EL (cell line): Measurements from ENCODE around the gene ARL2BP.

Source experiments
- DNase-seq: peaks from one replicate; pipeline ENCODE4 v3.0.0-alpha.2; 2016

Gene ARL2BP

DNA sequence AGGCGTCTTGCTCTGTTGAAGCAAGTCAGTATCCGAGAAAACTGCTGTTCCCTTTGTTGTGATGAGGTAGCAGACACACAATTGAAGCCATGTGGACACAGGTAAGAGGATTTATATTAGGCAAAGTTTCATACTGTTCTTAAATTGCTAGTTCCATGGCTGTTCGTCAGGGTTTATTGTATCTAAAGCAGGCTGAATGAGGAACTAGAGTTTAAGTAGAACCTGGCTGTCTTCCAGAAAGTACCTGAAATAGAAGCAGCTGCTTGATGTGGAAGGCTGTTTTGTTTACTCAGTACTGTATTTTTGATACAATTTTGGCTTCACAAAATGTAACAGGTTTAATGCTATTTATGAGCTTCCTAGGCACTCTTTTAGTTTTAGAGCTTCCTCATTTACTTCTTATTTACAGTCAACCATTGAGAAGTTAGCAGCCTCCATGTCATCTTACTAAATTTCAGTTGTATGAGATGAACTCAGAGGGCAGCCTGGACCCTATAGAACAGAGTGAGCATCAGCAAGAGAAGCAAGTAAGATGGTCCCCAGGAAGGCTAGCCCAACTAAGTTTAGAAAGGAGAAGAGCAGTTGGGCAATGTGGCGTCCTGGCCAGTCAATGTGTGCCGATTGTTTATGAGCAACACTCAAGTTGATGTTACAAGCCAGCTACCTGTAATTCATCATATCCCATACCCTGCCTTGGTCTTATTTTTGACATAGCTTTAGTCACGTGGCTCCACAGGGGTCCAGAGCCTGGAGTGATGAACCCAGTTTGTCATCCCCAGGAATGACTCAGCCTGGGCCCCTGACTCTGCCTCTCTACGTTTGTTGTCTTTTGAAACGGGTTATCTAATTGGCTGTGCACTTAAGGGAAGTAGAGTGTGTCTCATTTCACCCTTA, 9.7 kb upstream of the ARL2BP start:
- peak; percentile 84 for DNase-seq

DNA sequence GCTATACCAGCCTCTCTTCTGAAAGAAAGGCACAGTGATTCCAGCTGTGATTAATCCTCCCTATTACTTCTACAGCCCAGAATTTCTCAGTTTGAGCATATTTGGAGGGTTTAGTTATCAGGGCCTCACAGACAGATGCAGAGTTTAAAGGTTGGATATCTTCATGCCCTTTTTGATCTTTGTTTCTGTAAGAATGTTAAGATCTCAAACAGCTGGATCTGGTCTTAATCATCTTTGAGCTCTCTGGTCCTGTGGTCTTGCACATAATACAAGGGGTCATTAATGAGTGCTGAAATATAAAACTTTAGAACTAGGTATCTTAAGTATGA, 9.1 kb upstream of the ARL2BP start:
- no peak for DNase-seq

DNA sequence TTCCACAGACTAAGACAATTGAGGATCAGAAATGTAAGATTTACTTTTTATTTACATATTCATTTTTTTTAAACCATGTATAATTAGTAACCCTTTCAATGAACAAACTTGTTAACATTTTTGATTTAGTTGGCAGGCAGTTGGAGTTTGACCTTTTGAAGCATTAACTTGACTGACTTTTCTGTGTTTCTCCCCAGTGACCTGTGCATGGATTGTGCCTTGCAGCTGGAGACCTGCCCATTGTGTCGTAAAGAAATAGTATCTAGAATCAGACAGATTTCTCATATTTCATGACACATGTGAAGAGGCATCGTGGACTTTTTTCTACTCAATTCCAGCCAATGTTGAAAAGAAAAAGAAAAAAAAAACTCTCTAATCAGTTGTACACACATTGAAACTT, 6.4 kb upstream of the ARL2BP start:
- no peak for DNase-seq

DNA sequence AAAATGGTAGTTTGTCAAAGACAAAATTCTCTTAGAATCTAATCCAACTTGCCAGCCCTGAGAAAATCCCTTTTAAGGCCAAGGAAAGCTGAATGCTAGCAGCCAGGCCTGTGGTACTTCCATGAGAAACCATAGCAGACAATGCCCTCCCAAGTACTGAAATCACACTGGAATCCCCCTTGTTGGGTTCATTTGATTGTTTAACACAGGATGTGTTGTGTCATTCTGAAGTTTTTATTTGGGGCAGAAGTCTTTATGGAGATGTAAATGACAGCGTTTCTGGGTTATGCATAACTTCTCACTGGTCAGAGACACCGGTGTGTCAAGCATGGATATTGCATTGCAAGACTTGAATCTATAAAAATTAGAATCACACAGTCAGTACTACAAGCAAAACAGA, 6.0 kb upstream of the ARL2BP start:
- peak; percentile 6 for DNase-seq

DNA sequence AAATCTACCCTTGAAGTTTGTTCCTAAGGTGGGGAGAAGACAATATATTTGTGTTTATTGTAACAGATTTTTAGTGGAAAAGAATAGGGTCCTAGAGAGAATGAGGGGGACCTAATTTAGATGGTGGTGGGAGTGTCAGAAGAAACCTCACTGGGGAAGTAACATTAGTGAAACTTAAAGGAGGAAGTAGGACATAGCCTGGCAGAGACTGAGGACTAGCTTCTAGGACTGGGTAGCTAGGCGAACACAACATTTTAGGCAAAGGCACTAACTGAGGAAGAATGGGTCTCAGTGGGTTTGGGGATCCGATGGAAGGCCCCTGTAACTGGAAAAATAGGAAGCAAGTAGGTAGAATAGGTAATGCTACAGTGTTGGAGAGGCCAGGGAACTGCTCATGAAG, 4.2 kb upstream of the ARL2BP start:
- DNase-seq: no peak

DNA sequence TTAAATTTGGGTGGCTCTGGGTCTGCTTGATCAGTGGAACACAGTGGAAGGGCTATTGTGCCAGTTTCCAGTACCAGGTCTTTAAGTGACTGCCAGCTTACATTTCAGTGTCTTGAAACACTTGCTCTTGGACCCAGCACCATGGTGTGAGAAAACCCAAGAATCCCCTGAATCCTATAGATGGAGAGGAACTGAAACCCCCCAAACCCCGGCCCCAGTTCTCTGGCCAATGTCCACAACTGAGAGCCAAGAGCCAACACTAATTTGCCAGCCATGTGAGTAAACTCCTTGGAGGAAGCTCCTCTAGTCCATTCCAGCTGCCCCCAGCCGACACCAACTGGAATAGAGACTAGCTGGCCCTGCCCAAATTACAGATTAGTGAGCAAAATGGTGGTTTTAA, 2.4 kb upstream of the ARL2BP start:
- DNase-seq: no peak

DNA sequence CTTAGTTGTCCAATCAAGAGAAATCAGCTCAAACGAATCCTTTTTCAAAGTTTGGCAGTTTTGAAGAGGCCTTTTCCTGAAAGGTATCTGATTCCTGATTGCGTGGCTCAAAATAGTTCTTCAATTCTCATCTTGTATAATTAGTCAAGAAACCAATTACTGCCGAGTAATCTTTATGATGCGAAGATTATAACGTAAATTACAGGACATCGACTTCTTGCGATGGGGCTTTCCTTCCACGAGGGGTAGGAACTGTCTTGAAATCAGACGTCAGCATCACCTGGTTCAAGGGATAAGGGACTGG, 644 bp upstream of the ARL2BP start:
- DNase-seq: no peak

DNA sequence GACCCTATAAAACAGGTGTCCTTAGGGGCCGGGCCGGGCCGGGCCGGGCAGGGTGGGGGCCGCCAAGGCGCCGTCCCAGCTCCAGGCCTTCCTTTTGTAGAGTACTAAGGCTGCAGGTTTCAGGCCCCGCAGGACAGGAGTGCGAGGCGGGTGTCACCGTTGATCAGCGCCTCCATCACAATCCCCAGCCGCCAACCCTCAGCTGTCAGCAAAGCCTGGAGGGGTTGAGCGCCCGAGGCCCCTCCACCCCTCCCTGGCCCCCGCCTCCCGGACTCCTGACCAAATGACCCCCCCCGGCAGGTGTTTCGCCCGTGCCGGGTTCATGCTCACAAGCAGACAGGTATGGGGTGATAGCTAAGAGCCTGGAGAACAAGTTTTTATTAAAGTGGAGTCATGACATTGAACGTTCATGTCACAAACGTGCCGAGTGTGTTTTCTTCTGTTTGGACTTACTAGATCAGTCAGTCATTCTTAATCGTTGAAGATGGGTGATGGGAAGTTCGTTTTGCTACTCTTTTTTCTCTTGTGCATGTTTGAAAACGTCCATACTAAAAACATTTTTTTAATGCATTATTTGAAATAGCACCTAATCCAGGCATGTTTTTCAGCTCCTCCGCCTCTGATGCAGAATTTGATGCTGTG, 534 bp downstream of the ARL2BP start:
- peak; percentile 27 for DNase-seq

DNA sequence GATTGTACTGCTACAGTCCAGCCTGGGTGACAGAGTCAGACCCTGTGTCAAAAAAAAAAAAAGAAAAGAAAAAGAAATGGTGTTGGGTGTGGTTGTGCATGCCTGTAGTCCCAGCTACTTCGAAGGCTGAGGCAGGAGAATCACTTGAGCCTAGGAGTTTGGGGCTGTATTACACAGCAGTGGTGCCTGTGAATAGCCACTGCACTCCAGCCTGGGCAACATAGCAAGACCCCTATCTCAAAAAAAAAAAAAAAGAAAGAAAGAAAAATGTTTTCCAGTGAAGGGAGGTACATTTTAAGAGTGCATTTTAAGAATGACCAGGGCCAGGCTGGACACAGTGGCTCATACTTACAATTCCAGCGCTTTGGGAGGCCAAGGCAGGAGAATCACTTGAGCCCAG, 6.3 kb downstream of the ARL2BP start:
- DNase-seq: no peak

DNA sequence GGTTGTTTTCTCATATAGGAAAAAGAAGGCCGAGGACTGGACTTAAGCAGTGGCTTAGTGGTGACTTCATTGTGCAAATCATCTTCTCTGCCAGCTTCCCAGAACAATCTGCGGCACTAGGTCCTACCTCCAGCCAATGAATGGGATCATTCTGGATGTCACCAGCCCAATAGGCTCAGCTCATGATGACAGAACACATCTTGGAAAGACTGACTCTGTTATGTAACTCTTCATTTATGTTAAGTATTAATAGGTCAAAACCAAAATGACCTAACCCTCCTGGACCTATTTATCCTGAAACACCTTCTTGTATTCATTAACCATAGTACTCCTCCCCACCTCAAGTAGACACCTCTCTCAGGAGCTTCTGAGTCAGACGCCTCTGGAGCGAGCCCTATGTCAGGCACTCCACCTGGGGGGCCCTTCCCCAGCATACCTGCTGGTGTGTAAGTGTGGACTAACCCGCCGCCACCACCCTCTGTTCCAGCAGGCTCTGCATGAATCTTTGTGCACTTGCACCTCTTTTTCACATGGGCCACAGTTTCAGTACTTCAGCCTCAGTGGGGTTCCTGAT, 7.2 kb downstream of the ARL2BP start:
- DNase-seq: no peak

DNA sequence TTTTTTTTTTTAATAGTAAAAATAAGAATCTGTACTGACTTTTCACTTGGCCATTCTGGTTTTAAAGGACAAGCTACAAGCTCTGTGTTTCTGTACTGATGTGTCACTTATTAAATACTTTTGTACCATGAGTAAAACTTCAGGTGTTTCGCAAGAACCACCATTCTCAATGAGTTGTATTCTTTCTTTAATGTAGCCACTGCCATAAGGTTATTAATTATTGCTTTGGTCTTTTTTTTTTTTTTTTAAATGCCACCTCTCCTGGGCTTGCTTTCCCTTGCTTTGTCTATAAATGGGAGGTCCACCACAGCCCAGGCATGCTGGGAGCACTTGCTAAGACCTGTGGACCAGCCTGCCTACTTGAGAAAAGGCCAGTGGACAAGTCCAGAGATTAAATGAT, 8.4 kb downstream of the ARL2BP start:
- no peak for DNase-seq

DNA sequence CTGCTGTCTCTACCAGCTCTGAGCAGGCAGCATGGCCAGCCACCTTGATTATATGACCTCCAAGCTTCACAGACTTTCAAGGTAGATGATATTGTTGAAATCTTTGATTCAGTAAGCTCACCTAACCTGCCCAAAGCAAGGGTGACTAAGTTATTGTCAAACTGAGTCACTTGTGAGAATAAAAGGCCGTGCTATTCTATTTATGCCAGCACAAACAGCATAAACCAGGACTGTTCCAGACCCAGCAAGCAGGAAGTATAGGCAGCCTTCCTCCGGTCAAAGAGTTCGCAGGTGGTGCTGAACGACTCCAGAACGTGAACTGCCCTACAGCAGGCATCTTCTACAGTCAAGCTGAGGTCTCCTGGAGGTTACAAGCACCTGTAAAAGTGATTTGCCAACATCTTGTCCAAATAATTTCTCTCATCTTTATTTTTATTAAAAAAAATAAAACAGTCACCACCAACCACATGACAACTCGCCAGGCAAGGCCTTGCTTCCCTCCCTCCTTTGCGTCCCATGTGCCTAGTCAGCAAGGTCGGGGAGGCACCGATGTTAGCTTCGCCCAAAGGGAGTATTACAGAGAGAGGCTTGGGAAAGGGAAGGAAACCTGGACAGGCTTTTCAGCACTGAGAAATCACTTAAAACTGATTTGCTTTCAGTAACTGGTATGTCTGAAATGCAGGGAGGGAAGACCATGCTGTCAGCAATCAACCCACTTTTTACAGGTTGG, 10.8 kb downstream of the ARL2BP start:
- DNase-seq: no peak

DNA sequence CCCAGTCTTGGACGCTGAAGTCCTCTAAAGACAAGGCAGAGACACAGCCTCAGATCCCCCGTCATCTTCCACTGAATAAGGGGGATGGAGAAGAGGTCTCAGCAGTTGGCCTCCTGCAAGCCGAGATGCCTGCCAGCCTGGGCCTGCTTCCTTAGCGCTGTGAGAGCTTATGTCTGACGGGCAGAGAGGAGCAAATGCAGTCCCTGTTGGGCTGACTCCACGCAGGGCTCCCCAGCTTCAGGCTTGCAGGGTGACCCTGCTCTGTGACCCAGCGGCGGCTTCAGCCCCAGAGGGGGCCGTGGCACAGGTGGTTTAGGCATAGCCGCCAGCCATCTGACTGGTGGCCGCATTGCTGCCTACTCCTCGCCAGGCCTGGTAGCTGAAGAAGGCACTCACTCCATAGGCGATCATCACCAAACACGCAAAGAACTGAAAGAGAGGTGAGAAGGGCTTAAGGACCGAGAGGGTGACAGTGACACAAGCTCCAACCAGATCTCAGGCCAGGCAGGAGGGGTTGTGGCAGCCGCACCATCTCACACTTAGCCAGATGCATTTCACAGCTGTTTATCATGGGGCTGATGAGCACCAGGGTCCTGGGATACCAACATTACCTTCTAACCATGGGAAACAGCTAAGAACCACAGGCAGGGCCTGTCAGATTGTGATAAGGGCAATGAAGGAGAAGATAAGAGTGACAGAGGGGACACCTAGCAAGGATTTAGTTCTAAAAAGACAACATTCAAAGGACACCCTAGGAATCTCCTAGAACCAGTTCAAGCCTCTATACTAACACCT, 11.7 kb downstream of the ARL2BP start:
- no peak for DNase-seq

DNA sequence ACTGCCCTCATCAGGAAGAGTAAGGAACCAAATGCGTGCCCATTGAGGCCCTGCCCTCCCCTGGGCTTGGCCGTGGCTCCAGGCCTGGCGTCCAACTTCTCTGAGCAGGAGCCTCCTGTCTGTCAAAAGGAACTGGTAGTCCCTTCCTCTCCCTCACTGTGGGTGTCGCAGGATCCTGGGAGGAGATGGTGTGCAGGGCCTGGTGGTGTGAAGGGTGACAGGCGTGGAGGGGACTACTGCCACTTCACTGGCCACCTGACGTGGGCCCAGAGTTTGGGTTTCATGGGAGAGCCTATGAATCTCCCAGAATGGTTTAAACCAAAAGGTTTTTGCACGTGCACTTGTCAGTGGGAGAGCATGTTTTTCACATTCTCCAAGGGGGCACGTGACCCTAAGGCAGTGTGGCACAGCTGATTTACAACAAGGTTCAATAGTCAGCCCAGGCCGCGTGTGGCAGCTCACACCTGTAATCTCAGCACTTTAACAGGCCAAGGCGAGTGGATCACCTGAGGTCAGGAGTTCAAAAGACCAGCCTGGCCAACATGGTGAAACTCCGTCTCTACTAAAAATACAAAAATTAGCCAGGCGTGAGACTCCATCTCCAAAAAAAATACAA, 12.5 kb downstream of the ARL2BP start:
- no peak for DNase-seq

DNA sequence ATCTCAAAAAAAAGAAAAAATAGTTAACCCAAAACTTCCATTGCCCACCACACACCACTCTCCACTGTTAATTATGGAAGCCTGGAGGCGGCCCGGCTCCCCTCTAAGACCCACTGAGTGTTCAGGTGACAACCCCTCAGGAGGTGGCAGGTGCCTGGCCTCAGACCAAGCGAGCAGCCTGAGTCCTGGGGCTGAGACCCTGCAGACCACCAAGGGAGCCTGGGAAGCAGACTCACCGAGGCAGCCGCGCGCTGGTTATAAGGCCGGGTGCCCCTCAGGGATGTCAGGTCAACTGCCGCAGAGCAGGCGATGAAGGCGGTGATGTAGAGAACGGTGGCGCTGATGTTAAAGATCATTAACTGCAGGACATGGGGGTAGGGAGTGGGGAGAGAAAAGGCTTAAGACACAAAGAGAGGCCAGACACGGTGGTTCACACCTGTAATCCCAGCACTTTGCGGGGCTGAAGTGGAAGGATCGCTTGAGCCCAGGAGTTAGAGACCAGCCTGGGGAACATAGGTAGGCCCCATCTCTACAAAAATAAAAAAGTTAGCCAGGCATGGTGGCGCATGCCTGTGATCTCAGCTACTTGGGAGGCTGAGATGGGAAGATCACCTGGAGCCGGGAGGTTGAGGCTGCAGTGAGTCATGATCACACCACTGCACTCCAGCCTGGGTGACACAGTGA, 13.3 kb downstream of the ARL2BP start:
- no peak for DNase-seq

DNA sequence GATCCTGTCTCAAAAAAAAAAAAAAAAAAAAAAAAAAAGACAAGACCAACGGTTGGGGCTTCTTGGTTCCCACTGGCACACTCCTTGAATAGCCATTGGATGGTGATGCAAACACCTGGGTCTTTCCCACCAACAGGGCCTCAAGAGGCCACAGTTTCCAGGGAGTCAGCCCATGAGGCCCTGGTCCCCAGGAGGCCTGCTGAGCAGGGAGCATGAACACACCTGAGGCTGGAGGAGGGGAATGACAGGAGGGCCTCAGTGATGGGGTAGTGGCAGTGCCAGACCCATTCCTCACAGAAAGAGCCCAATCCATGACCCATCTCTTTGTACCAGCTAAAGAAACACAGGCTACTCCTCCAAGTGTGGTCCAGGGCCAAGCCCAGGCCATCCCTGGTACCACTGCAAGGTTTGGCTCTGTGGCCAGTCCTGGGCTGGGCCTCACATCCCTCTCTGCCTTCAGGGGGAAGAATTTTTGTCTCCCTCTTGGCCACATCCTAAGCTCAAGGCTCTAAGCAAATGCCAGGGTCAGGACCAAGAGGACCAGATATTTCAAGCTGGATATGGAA, 13.9 kb downstream of the ARL2BP start:
- no peak for DNase-seq

DNA sequence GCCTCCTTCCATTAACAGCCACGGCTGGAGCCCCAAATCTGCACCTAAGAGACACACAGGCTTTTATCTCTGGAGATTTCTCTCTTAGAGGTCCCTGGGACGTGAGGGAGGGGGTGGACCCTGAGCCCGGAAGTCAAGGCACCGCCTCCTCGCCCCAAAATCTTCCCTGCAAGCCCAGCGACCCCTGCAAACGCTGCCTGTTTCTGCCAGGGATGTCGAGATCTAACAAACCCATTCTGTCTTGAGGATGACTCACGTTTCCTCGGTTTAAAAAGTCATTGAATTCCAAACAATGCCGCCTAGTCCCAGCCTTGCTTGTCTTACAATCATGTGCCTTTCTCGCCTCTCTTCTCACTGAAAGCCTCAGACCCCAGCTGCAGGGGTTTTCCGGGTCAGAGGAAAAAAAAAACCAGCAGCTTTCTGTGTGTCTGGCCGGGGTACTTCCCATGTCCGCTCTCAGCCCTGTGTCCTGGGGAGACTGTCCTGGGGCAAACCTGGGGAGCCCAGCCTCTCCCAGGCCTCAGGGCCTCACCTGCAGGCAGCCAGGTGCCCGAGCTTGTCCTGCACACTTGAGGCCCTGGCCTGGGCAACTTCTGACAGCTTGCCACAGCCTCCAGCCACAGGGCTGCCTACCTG, 15.4 kb downstream of the ARL2BP start:
- peak; percentile 66 for DNase-seq

DNA sequence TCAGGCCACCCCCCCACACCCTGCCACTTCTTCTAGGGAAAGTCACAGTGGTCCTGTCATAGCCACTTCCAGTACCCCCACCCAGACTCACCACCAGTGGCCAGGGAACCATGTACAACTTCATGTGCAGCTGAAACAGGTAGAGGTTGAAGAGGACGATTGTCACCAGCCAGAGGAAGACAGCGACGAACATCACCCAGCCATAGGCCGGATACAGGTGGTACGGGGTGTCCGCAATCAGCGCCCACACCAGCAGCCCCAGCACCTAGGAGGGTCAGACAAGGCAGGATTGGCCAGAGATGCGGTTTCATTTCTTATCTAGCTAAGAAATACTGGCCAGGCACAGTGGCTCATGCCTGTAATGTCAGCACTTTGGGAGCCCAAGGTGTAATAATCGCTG, 16.7 kb downstream of the ARL2BP start:
- DNase-seq: no peak

DNA sequence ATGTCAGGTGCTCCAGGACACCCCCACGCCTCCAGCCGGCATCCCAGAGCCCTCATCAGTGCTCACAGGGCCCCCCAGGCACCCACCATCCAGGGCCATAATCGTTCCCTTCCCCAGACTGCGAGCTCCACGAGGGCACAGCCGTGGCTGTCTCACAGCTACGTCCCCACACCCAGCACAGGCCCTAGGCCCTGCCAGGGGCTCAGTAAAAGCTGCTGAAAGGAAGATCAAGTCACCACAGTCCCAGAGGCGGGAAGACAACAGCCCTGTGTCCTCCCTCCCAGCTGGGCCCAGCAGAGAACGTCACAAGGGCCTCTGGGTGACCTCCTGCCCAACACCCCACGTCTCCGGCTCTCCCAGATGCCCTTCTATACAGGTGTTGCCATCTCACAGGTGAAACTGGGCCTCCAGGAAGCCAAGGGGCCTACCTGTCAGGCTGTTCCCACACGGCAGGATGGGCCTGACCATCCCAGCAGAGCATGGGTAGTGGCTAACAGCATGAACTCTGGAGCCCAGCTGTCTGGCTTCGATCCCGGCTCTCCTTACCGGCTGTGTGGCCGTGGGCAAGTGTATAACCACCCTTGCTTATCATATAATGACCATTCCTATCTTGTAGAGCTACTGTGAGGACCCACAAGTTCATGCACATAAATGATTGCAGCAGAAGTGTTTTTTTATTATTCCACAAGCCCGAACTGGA, 17.9 kb downstream of the ARL2BP start:
- no peak for DNase-seq

DNA sequence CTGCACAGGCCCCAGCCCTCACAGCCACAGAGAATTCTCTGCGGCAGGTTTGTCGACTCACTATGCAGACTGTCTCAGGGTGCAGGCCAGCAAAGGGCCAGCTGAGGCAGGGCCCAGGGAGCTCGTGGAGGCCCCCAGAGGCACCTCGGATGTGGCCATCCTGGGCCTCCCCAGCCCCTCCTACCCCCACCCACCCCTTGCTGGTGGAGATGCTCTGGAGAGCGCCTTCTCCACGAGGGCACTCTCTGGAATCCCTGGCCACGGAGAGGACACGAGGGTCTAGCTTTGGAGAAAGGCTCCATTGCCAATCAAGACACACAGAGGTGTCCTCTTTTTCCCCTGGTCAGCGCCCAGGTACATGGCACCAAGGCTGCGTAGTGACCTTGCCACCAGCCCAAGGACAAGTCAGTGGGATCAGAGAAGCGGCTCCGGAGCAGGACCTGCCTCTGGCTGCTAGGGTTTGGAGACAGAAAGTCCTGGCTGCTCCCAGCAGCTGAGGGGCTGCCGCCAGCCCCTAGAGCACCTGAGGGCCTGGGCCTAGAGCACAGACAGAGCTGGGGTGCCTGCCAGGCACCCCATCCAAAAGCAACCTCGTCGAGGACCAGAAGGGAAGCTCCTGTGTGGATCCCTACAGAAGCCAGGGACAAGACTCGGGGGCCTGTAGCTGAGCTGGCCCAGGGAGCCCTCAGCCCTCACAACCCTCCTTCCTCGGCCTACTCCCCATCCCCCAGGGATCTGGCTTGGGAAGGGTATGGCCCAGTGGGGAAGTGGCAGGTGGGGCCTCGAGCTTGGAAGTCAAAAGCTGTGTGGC, 18.7 kb downstream of the ARL2BP start:
- DNase-seq: no peak
